ENCODE results near the gene IKBIP.

The IKBIP gene

GRCh38 chr12:98593351-98594049, 51.1 kb downstream of the IKBIP start, which contains the start of gene SLC25A3:
TSS of gene SLC25A3 (plus strand) at chr12:98593686. CDS start at chr12:98593979, 293 bp downstream.
- peaks cover 5% of the 10 kb centered on the region for H3K36me3 ChIP-seq (replicated peaks; ENCODE audit: insufficient read depth, low read length)
- H3K9ac ChIP-seq (ENCODE audit: low read length), result peak within 1 kb of the TSS; percentile 99
- H3K79me2 ChIP-seq (ENCODE audit: low read length), result peaks cover 50% of the 10 kb centered on the region
- H3K27ac ChIP-seq (ENCODE audit: low read length), result peak within 1 kb of the TSS; percentile 75
- peak; percentile 98 for DNase-seq
- no peaks in the 10 kb centered on the region for H3K9me2 ChIP-seq (replicated peaks; ENCODE audit: insufficient read depth, low read length)
- H3K9me3 ChIP-seq (replicated peaks; ENCODE audit: insufficient read depth, low read length), result no peaks in the 10 kb centered on the region
- H3F3A ChIP-seq (ENCODE audit: insufficient read depth, low read length), result 0 out of 2 replicates have a peak, but pooled peaks cover 3% of the 10 kb centered on the region
- H3K4me1 ChIP-seq (ENCODE audit: low read length), result 0 out of 2 replicates have a peak, but pooled peaks cover 7% of the 10 kb centered on the region
- peak within 1 kb of the TSS; percentile 98 for H3K4me3 ChIP-seq (ENCODE audit: low read length)
- peaks cover 19% of the 10 kb centered on the region for H4K20me1 ChIP-seq (ENCODE audit: insufficient read depth, low read length)
- H2AFZ ChIP-seq (ENCODE audit: low read length), result peak within 1 kb of the TSS; percentile 60
- H3K27me3 ChIP-seq (replicated peaks; ENCODE audit: insufficient read depth, low read length), result no peaks in the 10 kb centered on the region
- TF ChIP-seq EZH2 (optimal IDR thresholded peaks at IDR 0.05; ENCODE audit: low read depth, low read length) (no peak), CTCF (IDR thresholded peaks at IDR 0.05; ENCODE audit: low read length) (no peak), EZH2phosphoT487 (IDR thresholded peaks at IDR 0.05; ENCODE audit: low read length) (no peak)
- peak within 1 kb of the TSS; percentile 81 for H3K4me2 ChIP-seq (ENCODE audit: low read depth, low read length)

- TF ChIP-seq CTCF (IDR thresholded peaks at IDR 0.05; ENCODE audit: low read length), result no peak
- TF ChIP-seq EZH2 (optimal IDR thresholded peaks at IDR 0.05; ENCODE audit: low read depth, low read length), result no peak
- no peak for TF ChIP-seq EZH2phosphoT487 (IDR thresholded peaks at IDR 0.05; ENCODE audit: low read length)
- peaks cover 44% of the 10 kb centered on the region for H3K79me2 ChIP-seq (ENCODE audit: low read length)
- H3K27me3 ChIP-seq (replicated peaks; ENCODE audit: insufficient read depth, low read length), result no peaks in the 10 kb centered on the region
- peak overlapping the region; percentile 60 for H2AFZ ChIP-seq (ENCODE audit: low read length)
- H3K9ac ChIP-seq (ENCODE audit: low read length), result peak overlapping the region; percentile 73
- DNase-seq, result peak; percentile 37
- H3K4me2 ChIP-seq (ENCODE audit: low read depth, low read length), result peak overlapping the region; percentile 81
- H4K20me1 ChIP-seq (ENCODE audit: insufficient read depth, low read length), result peaks cover 19% of the 10 kb centered on the region
- peak overlapping the region; percentile 59 for H3K27ac ChIP-seq (ENCODE audit: low read length)
- H3K9me3 ChIP-seq (replicated peaks; ENCODE audit: insufficient read depth, low read length), result no peaks in the 10 kb centered on the region
- H3K9me2 ChIP-seq (replicated peaks; ENCODE audit: insufficient read depth, low read length), result no peaks in the 10 kb centered on the region
- 0 out of 2 replicates have a peak, but pooled peaks cover 7% of the 10 kb centered on the region for H3K4me1 ChIP-seq (ENCODE audit: low read length)
- no peaks in the 10 kb centered on the region for H3F3A ChIP-seq (ENCODE audit: insufficient read depth, low read length)
- peaks cover 5% of the 10 kb centered on the region for H3K36me3 ChIP-seq (replicated peaks; ENCODE audit: insufficient read depth, low read length)
- peak overlapping the region; percentile 70 for H3K4me3 ChIP-seq (ENCODE audit: low read length)
Observed at GRCh38 chr12:98592825-98593322, 51.7 kb downstream of the IKBIP start.

GRCh38 chr12:98591209-98591608, 53.4 kb downstream of the IKBIP start:
- Histone ChIP-seq H3K4me3 (ENCODE audit: low read length) (no peak overlapping the region), H3K9me3 (replicated peaks; ENCODE audit: insufficient read depth, low read length) (no peaks in the 10 kb centered on the region), H3F3A (ENCODE audit: insufficient read depth, low read length) (no peaks in the 10 kb centered on the region), H3K79me2 (ENCODE audit: low read length) (peaks cover 28% of the 10 kb centered on the region), H3K27me3 (replicated peaks; ENCODE audit: insufficient read depth, low read length) (no peaks in the 10 kb centered on the region), H3K9ac (ENCODE audit: low read length) (no peak overlapping the region), H4K20me1 (ENCODE audit: insufficient read depth, low read length) (peaks cover 17% of the 10 kb centered on the region), H2AFZ (ENCODE audit: low read length) (no peak overlapping the region), H3K4me1 (ENCODE audit: low read length) (0 out of 2 replicates have a peak, but pooled peaks cover 7% of the 10 kb centered on the region), H3K9me2 (replicated peaks; ENCODE audit: insufficient read depth, low read length) (no peaks in the 10 kb centered on the region), H3K36me3 (replicated peaks; ENCODE audit: insufficient read depth, low read length) (no peaks in the 10 kb centered on the region; the same call in 1 of the 2 replicates), H3K4me2 (ENCODE audit: low read depth, low read length) (no peak overlapping the region), H3K27ac (ENCODE audit: low read length) (no peak overlapping the region)
- TF ChIP-seq EZH2phosphoT487 (IDR thresholded peaks at IDR 0.05; ENCODE audit: low read length) (no peak), CTCF (IDR thresholded peaks at IDR 0.05; ENCODE audit: low read length) (no peak), EZH2 (optimal IDR thresholded peaks at IDR 0.05; ENCODE audit: low read depth, low read length) (no peak)
- DNase-seq, result no peak
